GM21390 (cell line): ENCODE data around the gene BANP.
"Not testable (repeated sequence)": the region's sequence is repeated elsewhere in the genome, so short reads cannot be mapped to it uniquely, and the experiment has no call there.

Experiments used
- ATAC-seq: cut with Tn5 transposase; IDR thresholded peaks from one replicate; pipeline ENCODE4 v1.9.1; 2021; ENCODE audit not compliant: unreplicated experiment

Gene BANP

GRCh38 chr16:87990254-87990653 lies 39.0 kb downstream of the BANP start:
- ATAC-seq, result not testable (repeated sequence)

GRCh38 chr16:87992142-87992541 lies 40.9 kb downstream of the BANP start:
- not testable (repeated sequence) for ATAC-seq

- ATAC-seq, result no peak
Measured at GRCh38 chr16:87993901-87994300, 42.7 kb downstream of the BANP start.

- no peak for ATAC-seq
Measured at GRCh38 chr16:87995644-87996043, 44.4 kb downstream of the BANP start.

GRCh38 chr16:87996962-87997880 lies 46.0 kb downstream of the BANP start:
- no peak for ATAC-seq

GRCh38 chr16:87998184-87998793 lies 47.1 kb downstream of the BANP start:
- ATAC-seq, result not testable (repeated sequence)

GRCh38 chr16:87998992-87999391 lies 47.8 kb downstream of the BANP start:
- ATAC-seq, result not testable (repeated sequence)

- ATAC-seq, result no peak
Measured at GRCh38 chr16:88002211-88002610, 51.0 kb downstream of the BANP start.

GRCh38 chr16:88002749-88003148 lies 51.5 kb downstream of the BANP start:
- ATAC-seq, result no peak

GRCh38 chr16:88003316-88003715 lies 52.1 kb downstream of the BANP start:
- no peak for ATAC-seq

- ATAC-seq, result no peak
Measured at GRCh38 chr16:88003736-88004135, 52.5 kb downstream of the BANP start.

- no peak for ATAC-seq
Measured at GRCh38 chr16:88004391-88004790, 53.2 kb downstream of the BANP start.

- no peak for ATAC-seq
Measured at GRCh38 chr16:88005181-88005581, 53.9 kb downstream of the BANP start.

GRCh38 chr16:88005968-88006367 lies 54.7 kb downstream of the BANP start:
- ATAC-seq, result no peak

- ATAC-seq, result no peak
Measured at GRCh38 chr16:88007321-88007731, 56.1 kb downstream of the BANP start.

- ATAC-seq, result no peak
Measured at GRCh38 chr16:88008840-88009239, 57.6 kb downstream of the BANP start.

GRCh38 chr16:88009563-88010342 lies 58.5 kb downstream of the BANP start:
- no peak for ATAC-seq

GRCh38 chr16:88010343-88010967 lies 59.2 kb downstream of the BANP start:
- no peak for ATAC-seq

GRCh38 chr16:88010968-88011483 lies 59.8 kb downstream of the BANP start:
- no peak for ATAC-seq

GRCh38 chr16:88012360-88012759 lies 61.1 kb downstream of the BANP start:
- ATAC-seq, result no peak

GRCh38 chr16:88013091-88013609 lies 61.9 kb downstream of the BANP start:
- ATAC-seq, result no peak
